Fibroblast of skin of right biceps (primary cell): ENCODE data around the gene AFAP1.

Experiments used
- DNase-seq: peaks from one replicate; pipeline ENCODE4 v3.0.0-alpha.2; 2013

AFAP1 gene

GRCh38 chr4:7747566-7747965 is 192.1 kb downstream of the AFAP1 start:
- no peak for DNase-seq

GRCh38 chr4:7747062-7747385 is 192.6 kb downstream of the AFAP1 start:
- no peak for DNase-seq

GRCh38 chr4:7746351-7747061 is 193.2 kb downstream of the AFAP1 start:
- no peak for DNase-seq

- no peak for DNase-seq
Measured at GRCh38 chr4:7745301-7745885, 194.3 kb downstream of the AFAP1 start.

- DNase-seq, result no peak
Measured at GRCh38 chr4:7744142-7744804, 195.4 kb downstream of the AFAP1 start.

- no peak for DNase-seq
Measured at GRCh38 chr4:7742807-7743280, 196.8 kb downstream of the AFAP1 start.

GRCh38 chr4:7741946-7742806 is 197.5 kb downstream of the AFAP1 start:
- no peak for DNase-seq

GRCh38 chr4:7740866-7741525 is 198.7 kb downstream of the AFAP1 start:
- no peak for DNase-seq

GRCh38 chr4:7739918-7740865 is 199.5 kb downstream of the AFAP1 start:
- no peak for DNase-seq

- no peak for DNase-seq
Measured at GRCh38 chr4:7739077-7739917, 200.4 kb downstream of the AFAP1 start.

- DNase-seq, result no peak
Measured at GRCh38 chr4:7738458-7739076, 201.1 kb downstream of the AFAP1 start.

- no peak for DNase-seq
Measured at GRCh38 chr4:7737752-7738457, 201.8 kb downstream of the AFAP1 start.

GRCh38 chr4:7737268-7737645 is 202.4 kb downstream of the AFAP1 start:
- no peak for DNase-seq

- DNase-seq, result no peak
Measured at GRCh38 chr4:7736436-7737267, 203.0 kb downstream of the AFAP1 start.

GRCh38 chr4:7735961-7736360 is 203.7 kb downstream of the AFAP1 start:
- no peak for DNase-seq

- DNase-seq, result no peak
Measured at GRCh38 chr4:7735395-7735794, 204.3 kb downstream of the AFAP1 start.

- DNase-seq, result no peak
Measured at GRCh38 chr4:7734651-7735260, 204.9 kb downstream of the AFAP1 start.
